Stimulated activated CD4-positive, alpha-beta T cell treated with anti-CD3 and anti-CD28 coated beads, Interleukin-2, amount 100 ng/mL, for 48 hours (primary cell): ENCODE measurements around the gene CIDEC.

Experiments
- DNase-seq, 2 donors: peaks; one replicate each; pipeline ENCODE4 v3.0.0-alpha.2; 2020

Gene CIDEC

GRCh38 chr3:9879830-9880549 lies at the start of gene CIDEC:
CIDEC (minus strand) TSS chr3:9880253; CDS start chr3:9878486, 1,767 bp downstream.
- DNase-seq = no peak

- DNase-seq = no peak
These were observed 48.1 kb upstream of the CIDEC start for GRCh38 chr3:9928158-9928557.

GRCh38 chr3:9918261-9919038 lies 38.4 kb upstream of the CIDEC start:
- no peak for DNase-seq

GRCh38 chr3:9917820-9918219 lies 37.8 kb upstream of the CIDEC start:
- no peak for DNase-seq

GRCh38 chr3:9916734-9917680 lies 37.0 kb upstream of the CIDEC start, which contains the start of gene IL17RC:
IL17RC (plus strand) TSS chr3:9917098; CDS start chr3:9917316, 218 bp downstream.
- peak in 1 of 2 donors; percentile 42 for DNase-seq

GRCh38 chr3:9916346-9916733 lies 36.3 kb upstream of the CIDEC start:
- DNase-seq = no peak

GRCh38 chr3:9915254-9916141 lies 35.4 kb upstream of the CIDEC start:
- no peak for DNase-seq

GRCh38 chr3:9914559-9915253 lies 34.7 kb upstream of the CIDEC start:
- DNase-seq = no peak

GRCh38 chr3:9914011-9914410 lies 34.0 kb upstream of the CIDEC start:
- no peak for DNase-seq

GRCh38 chr3:9913601-9914000 lies 33.5 kb upstream of the CIDEC start:
- DNase-seq = no peak

- no peak for DNase-seq
These were observed 32.4 kb upstream of the CIDEC start for GRCh38 chr3:9912294-9912935.

GRCh38 chr3:9911863-9912262 lies 31.8 kb upstream of the CIDEC start:
- no peak for DNase-seq

GRCh38 chr3:9909221-9910013 lies 29.4 kb upstream of the CIDEC start:
- no peak for DNase-seq

- DNase-seq = no peak
These were observed 28.2 kb upstream of the CIDEC start for GRCh38 chr3:9908286-9908685.

GRCh38 chr3:9906480-9906879 lies 26.4 kb upstream of the CIDEC start:
- DNase-seq = no peak

GRCh38 chr3:9903904-9904303 lies 23.9 kb upstream of the CIDEC start:
- no peak for DNase-seq

GRCh38 chr3:9903238-9903624 lies 23.2 kb upstream of the CIDEC start:
- DNase-seq = no peak

GRCh38 chr3:9902372-9903237 lies 22.6 kb upstream of the CIDEC start, which contains the start of gene IL17RE:
IL17RE (plus strand) TSS chr3:9902848; CDS start chr3:9902933, 85 bp downstream.
- DNase-seq = no peak

- no peak for DNase-seq
These were observed 21.9 kb upstream of the CIDEC start for GRCh38 chr3:9901967-9902366.
